Measurements from ENCODE around the gene TSSC4.

GRCh38 chr11:2406451-2406850 is 5.9 kb downstream of the TSSC4 start:
- TF ChIP-seq, protein P1, sequence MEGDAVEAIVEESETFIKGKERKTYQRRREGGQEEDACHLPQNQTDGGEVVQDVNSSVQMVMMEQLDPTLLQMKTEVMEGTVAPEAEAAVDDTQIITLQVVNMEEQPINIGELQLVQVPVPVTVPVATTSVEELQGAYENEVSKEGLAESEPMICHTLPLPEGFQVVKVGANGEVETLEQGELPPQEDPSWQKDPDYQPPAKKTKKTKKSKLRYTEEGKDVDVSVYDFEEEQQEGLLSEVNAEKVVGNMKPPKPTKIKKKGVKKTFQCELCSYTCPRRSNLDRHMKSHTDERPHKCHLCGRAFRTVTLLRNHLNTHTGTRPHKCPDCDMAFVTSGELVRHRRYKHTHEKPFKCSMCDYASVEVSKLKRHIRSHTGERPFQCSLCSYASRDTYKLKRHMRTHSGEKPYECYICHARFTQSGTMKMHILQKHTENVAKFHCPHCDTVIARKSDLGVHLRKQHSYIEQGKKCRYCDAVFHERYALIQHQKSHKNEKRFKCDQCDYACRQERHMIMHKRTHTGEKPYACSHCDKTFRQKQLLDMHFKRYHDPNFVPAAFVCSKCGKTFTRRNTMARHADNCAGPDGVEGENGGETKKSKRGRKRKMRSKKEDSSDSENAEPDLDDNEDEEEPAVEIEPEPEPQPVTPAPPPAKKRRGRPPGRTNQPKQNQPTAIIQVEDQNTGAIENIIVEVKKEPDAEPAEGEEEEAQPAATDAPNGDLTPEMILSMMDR (conservative IDR thresholded peaks at IDR 0.05; ENCODE audit: low read length), result no peak
- no peak for TF ChIP-seq EZH2phosphoT487 (IDR thresholded peaks at IDR 0.05; ENCODE audit: borderline replicate concordance, low read depth, low read length)

All from OCI-LY7 (cell line).